HepG2 (cell line): Measurements from ENCODE around the gene BSN. TPM values are rescaled to one million over a fixed set of nuclear protein-coding genes. Genes with fewer than 3 reads are reported as not detected.
A peak's percentile ranks its signal among the peaks of the same experiment; 100 is the strongest.

Experiments
- ASH2L ChIP-seq: fragments of 300-600, 200-600 bp; sonication (generic); IDR thresholded peaks from 2 replicates; pipeline ENCODE4 v1.7.0; 2017; ENCODE audit warnings: low read depth, mild to moderate bottlenecking, moderate library complexity, mixed read lengths, low read length; ENCODE audit not compliant: insufficient read length
- FOXA3 ChIP-seq: IDR thresholded peaks from 2 replicates; pipeline ENCODE4 v1.6.1; 2016; ENCODE audit warnings: missing genetic modification reagents, missing compliant biosample characterization
- GATAD2A ChIP-seq: IDR thresholded peaks from 2 replicates; pipeline ENCODE4 v1.6.1; 2016
- KDM5B ChIP-seq: sonication (generic); formaldehyde crosslinking; IDR thresholded peaks from 2 replicates; pipeline ENCODE4 v1.4.0; 2020; ENCODE audit warnings: missing genetic modification reagents, mild to moderate bottlenecking, borderline replicate concordance
- NAIF1 ChIP-seq: sonication (generic); formaldehyde crosslinking; IDR thresholded peaks from 2 replicates; pipeline ENCODE4 v1.5.0; 2020; ENCODE audit warnings: mild to moderate bottlenecking, missing genetic modification reagents, borderline replicate concordance
- NR2F6 ChIP-seq, 2 experiments: IDR thresholded peaks; 2 replicates each; pipeline ENCODE4 v1.6.1; 2016; ENCODE audit warnings: antibody characterized with exemption in 1 of 2, mild to moderate bottlenecking in 1 of 2
- PAF1 ChIP-seq: IDR thresholded peaks from 2 replicates; pipeline ENCODE4 v1.6.1; 2016; ENCODE audit warnings: missing genetic modification reagents, missing compliant biosample characterization
- REL ChIP-seq: sonication (generic); formaldehyde crosslinking; conservative IDR thresholded peaks from 2 replicates; pipeline ENCODE4 v1.8.0; 2022; ENCODE audit warnings: mild to moderate bottlenecking, missing genetic modification reagents, moderate library complexity
- ZFP41 ChIP-seq: sonication (generic); formaldehyde crosslinking; IDR thresholded peaks from 2 replicates; pipeline ENCODE4 v1.4.0; 2020; ENCODE audit warnings: mild to moderate bottlenecking, missing genetic modification reagents, borderline replicate concordance
- ZMYM4 ChIP-seq: sonication (generic); formaldehyde crosslinking; IDR thresholded peaks from 2 replicates; pipeline ENCODE4 v1.8.1; 2023; ENCODE audit warnings: mild to moderate bottlenecking, missing genetic modification reagents
- ZNF547 ChIP-seq: sonication (generic); formaldehyde crosslinking; IDR thresholded peaks from 2 replicates; pipeline ENCODE4 v1.5.1; 2020; ENCODE audit warnings: mild to moderate bottlenecking, missing genetic modification reagents
- polyA plus RNA-seq, 8 experiments: library from polyadenylated mRNA; depleted of rRNA in 3 of 8; stranded (reverse) in 7 of 8; unstranded in 1 of 8; fragments of >200 nt; fragmentation: Illumina TruSeq in 4 of 8; extraction: Trizol in 4 of 8; gene quantifications; 2 replicates each; pipeline versions ENCODE4 v1.2.1 to v1.2.3, GENCODE V29; 2011 to 2016; ENCODE audit warnings: low read depth in 4 of 8, missing spikeins in 1 of 8, mixed read lengths in 1 of 8; ENCODE audit not compliant: insufficient read depth in 1 of 8
- total RNA-seq, 5 experiments: library from RNA; depleted of rRNA; stranded (reverse); fragments of >200 nt; fragmentation: Illumina TruSeq; extraction: Trizol; gene quantifications; 2 replicates each; pipeline ENCODE4 v1.2.3, GENCODE V29; 2016; ENCODE audit warnings: low read depth in 1 of 5
- TF ChIP-seq, protein P1 (sequence below): sonication (generic); formaldehyde crosslinking; IDR thresholded peaks from 2 replicates; pipeline ENCODE4 v1.5.0; 2020; ENCODE audit warnings: mild to moderate bottlenecking, missing genetic modification reagents, moderate library complexity
- TF ChIP-seq, protein P2 (sequence below), 2 experiments: fragments of 450-650 bp in 1 of 2; sonication (generic) in 1 of 2; formaldehyde crosslinking in 1 of 2; IDR thresholded peaks; 2 replicates each; pipeline versions ENCODE4 v1.6.1 to v1.8.0; 2016 to 2022; ENCODE audit warnings: antibody characterized with exemption in 1 of 2, mild to moderate bottlenecking in 1 of 2, missing genetic modification reagents in 1 of 2
- TF ChIP-seq, protein P3 (sequence below): sonication (generic); formaldehyde crosslinking; IDR thresholded peaks from 2 replicates; pipeline ENCODE4 v1.8.0; 2022; ENCODE audit warnings: missing genetic modification reagents, mild to moderate bottlenecking, moderate library complexity, borderline replicate concordance
- TF ChIP-seq, protein P4 (sequence below): IDR thresholded peaks from 2 replicates; pipeline ENCODE4 v1.6.1; 2016; ENCODE audit warnings: low read depth, control low read depth

BSN gene
- total and polyA plus RNA-seq, 2 of the 13 experiments (the other 11 are each of a cell fraction or from before 2014, with no cell fraction given), result 0.42 to 0.86 TPM

DNA sequence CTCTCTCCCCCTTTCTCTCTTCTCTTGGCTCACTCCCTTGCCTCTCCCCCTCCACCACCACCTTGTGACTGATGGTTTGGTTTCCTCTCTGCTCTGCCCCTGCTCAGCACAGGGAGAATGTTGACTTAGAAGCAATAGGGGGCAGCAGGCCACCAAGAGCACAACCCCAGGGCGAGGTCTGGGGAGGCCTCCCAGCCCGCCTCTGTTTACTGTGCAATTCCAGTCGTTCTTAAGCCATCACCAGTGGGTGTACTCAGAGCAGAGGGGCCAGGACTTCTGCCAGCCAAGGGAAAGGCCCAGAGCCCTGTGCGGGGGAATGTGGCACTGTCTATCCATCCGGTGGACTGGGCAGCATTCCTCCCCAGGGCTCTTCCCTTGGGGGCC lies 114.1 kb downstream of the BSN start (continued):
- TF ChIP-seq NR2F6 (IDR thresholded peaks at IDR 0.05) (peak; percentile 85), NR2F6 (CRISPR knock-in tag; IDR thresholded peaks at IDR 0.05) (peak; percentile 90), REL (CRISPR knock-in tag) (no peak), ASH2L (no peak), KDM5B (CRISPR knock-in tag) (peak; percentile 41; the same call in 1 of the 2 replicates), NAIF1 (CRISPR knock-in tag) (no peak), ZMYM4 (CRISPR knock-in tag) (peak; percentile 69; the same call in 1 of the 2 replicates), PAF1 (CRISPR knock-in tag) (no peak), ZFP41 (no peak), ZNF547 (CRISPR knock-in tag) (no peak), GATAD2A (CRISPR knock-in tag) (peak; percentile 93), FOXA3 (peak; percentile 95)
- TF ChIP-seq, protein P1, sequence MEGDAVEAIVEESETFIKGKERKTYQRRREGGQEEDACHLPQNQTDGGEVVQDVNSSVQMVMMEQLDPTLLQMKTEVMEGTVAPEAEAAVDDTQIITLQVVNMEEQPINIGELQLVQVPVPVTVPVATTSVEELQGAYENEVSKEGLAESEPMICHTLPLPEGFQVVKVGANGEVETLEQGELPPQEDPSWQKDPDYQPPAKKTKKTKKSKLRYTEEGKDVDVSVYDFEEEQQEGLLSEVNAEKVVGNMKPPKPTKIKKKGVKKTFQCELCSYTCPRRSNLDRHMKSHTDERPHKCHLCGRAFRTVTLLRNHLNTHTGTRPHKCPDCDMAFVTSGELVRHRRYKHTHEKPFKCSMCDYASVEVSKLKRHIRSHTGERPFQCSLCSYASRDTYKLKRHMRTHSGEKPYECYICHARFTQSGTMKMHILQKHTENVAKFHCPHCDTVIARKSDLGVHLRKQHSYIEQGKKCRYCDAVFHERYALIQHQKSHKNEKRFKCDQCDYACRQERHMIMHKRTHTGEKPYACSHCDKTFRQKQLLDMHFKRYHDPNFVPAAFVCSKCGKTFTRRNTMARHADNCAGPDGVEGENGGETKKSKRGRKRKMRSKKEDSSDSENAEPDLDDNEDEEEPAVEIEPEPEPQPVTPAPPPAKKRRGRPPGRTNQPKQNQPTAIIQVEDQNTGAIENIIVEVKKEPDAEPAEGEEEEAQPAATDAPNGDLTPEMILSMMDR (CRISPR knock-in tag), result peak; percentile 82
- TF ChIP-seq, protein P2, sequence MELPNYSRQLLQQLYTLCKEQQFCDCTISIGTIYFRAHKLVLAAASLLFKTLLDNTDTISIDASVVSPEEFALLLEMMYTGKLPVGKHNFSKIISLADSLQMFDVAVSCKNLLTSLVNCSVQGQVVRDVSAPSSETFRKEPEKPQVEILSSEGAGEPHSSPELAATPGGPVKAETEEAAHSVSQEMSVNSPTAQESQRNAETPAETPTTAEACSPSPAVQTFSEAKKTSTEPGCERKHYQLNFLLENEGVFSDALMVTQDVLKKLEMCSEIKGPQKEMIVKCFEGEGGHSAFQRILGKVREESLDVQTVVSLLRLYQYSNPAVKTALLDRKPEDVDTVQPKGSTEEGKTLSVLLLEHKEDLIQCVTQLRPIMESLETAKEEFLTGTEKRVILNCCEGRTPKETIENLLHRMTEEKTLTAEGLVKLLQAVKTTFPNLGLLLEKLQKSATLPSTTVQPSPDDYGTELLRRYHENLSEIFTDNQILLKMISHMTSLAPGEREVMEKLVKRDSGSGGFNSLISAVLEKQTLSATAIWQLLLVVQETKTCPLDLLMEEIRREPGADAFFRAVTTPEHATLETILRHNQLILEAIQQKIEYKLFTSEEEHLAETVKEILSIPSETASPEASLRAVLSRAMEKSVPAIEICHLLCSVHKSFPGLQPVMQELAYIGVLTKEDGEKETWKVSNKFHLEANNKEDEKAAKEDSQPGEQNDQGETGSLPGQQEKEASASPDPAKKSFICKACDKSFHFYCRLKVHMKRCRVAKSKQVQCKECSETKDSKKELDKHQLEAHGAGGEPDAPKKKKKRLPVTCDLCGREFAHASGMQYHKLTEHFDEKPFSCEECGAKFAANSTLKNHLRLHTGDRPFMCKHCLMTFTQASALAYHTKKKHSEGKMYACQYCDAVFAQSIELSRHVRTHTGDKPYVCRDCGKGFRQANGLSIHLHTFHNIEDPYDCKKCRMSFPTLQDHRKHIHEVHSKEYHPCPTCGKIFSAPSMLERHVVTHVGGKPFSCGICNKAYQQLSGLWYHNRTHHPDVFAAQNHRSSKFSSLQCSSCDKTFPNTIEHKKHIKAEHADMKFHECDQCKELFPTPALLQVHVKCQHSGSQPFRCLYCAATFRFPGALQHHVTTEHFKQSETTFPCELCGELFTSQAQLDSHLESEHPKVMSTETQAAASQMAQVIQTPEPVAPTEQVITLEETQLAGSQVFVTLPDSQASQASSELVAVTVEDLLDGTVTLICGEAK (IDR thresholded peaks at IDR 0.05), result no peak
- TF ChIP-seq, protein P2 (CRISPR knock-in tag; IDR thresholded peaks at IDR 0.05), result no peak; the same call in 1 of the 2 replicates
- TF ChIP-seq, protein P3, sequence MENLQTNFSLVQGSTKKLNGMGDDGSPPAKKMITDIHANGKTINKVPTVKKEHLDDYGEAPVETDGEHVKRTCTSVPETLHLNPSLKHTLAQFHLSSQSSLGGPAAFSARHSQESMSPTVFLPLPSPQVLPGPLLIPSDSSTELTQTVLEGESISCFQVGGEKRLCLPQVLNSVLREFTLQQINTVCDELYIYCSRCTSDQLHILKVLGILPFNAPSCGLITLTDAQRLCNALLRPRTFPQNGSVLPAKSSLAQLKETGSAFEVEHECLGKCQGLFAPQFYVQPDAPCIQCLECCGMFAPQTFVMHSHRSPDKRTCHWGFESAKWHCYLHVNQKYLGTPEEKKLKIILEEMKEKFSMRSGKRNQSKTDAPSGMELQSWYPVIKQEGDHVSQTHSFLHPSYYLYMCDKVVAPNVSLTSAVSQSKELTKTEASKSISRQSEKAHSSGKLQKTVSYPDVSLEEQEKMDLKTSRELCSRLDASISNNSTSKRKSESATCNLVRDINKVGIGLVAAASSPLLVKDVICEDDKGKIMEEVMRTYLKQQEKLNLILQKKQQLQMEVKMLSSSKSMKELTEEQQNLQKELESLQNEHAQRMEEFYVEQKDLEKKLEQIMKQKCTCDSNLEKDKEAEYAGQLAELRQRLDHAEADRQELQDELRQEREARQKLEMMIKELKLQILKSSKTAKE (CRISPR knock-in tag), result peak; percentile 58; the same call in 1 of the 2 replicates
- TF ChIP-seq, protein P4, sequence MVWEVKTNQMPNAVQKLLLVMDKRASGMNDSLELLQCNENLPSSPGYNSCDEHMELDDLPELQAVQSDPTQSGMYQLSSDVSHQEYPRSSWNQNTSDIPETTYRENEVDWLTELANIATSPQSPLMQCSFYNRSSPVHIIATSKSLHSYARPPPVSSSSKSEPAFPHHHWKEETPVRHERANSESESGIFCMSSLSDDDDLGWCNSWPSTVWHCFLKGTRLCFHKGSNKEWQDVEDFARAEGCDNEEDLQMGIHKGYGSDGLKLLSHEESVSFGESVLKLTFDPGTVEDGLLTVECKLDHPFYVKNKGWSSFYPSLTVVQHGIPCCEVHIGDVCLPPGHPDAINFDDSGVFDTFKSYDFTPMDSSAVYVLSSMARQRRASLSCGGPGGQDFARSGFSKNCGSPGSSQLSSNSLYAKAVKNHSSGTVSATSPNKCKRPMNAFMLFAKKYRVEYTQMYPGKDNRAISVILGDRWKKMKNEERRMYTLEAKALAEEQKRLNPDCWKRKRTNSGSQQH (CRISPR knock-in tag), result 0 out of 2 replicates have a peak, but pooled peaks have one; percentile 41
